NOMO-1 (cell line): ENCODE data around the gene FFAR2.
"Not testable (repeated sequence)": the region's sequence is repeated elsewhere in the genome, so short reads cannot be mapped to it uniquely, and the experiment has no call there.

Experiments
- DNase-seq, 2 experiments: peaks; one replicate each; lab custom pipeline; 2025; ENCODE audit not compliant: unreplicated experiment in 2 of 2; lab: John Stamatoyannopoulos, UW

The FFAR2 gene

GRCh38 chr19:35423406-35423805 is 24.7 kb upstream of the FFAR2 start:
- DNase-seq, result not testable (repeated sequence)

DNA sequence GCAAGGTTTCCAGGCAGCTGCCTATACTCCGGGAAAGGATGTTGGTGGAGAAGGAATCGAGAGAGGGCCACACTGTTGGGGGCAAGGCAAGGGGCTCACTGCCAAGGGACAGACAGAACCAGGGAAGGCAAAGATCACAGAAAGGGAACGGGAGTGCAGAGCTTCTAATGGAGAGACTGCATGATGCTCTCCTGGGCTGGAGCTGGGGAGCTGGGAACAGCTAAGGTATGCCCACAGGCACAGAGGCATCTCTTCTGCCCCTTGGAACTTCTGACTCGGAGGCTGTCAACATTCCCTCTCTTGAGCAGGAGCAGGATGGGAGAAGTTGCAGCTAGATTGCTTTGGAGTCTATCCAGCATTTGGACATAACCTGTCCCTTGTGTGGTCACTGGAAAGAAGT is 22.4 kb upstream of the FFAR2 start:
- DNase-seq, result no peak

GRCh38 chr19:35427187-35427586 is 20.9 kb upstream of the FFAR2 start:
- DNase-seq, result no peak

DNA sequence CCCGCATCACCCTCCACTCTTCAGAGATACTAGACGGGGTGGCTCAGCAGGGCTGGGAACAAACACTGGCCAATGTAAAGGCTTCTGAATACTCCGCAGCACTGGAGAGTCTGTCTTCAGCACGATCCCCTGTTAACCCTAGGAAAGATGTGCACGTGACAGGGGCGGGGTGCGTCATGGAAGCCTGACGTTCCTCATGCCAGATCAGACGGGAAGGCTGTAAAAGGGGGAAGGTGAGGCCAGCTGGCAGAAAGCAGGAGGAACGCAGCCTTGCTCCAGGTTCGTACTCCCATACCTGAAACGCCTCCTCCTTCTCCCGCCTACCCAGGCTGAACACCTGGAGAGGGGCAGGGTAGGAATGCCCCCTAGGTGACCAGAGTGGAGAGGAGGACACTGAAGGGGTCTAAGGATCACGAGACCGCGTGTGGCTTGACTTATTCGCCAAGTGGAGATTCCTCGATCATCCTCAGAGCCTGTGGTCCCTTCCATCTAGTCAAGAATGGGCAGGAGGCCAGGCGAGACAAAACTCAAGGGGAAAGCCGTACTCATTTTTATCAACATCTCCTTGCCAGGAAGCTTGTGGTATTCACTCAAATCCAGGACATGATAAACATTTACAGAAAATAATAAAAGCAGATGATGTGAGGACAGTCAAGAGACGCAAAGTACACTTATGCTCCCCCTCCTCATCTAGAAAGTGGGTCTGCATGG is 18.2 kb upstream of the FFAR2 start:
- no peak for DNase-seq

DNA sequence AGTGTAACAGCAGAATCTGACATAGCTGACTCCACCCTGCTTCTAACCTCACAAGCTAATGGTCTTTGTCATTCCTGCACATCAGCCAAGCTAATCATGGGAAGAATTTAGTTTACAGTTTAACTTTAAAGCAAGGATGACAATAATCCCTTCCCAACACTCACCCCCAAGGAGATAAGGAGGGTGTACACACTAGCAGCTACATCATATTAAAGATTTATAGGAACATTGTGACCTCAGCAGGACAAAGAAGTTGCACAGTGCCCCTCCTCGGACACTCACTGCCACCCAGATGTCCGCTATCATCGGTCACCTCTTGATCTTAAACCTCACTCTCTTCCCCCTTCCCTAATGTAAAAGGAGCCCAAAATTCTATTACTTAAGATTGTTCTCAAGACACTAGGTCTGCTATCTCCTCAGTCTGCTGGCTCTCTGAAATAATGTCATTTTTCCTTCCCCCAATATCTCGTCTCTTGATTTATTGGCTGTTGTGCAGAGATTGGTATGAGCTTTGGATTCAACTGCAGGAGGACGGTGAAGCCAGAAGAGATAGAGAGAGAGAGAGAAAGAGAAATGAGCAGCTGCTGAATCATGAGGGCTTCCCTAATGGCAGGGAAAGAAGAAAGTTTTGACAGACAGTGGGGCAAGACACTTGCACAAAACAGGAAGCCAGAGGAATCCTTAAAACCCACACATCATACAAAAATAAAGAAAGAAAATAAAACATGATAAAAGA is 17.5 kb upstream of the FFAR2 start:
- DNase-seq, result peak; percentile 56 to 69

GRCh38 chr19:35431145-35431807 is 16.8 kb upstream of the FFAR2 start:
- DNase-seq, result no peak

DNA sequence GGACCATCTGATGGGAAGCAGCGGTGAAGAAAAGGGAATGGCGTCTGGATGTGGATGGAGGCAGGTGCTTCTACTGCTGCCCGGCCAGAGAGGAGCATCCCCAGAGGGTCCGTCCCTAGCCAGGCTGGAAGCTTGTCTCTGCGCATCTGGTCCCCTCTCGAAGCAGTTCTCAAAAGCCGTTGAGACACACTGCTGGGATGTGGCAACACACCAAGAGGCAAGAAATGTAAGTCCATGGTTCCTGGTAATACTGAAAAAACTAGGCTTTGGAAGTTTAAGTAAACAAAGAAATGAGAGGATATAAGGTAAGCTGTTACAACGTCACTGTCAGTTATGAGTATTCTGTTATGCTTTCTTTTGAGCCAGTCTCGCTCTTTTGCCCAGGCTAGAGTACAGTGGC is 15.1 kb upstream of the FFAR2 start:
- no peak for DNase-seq

DNA sequence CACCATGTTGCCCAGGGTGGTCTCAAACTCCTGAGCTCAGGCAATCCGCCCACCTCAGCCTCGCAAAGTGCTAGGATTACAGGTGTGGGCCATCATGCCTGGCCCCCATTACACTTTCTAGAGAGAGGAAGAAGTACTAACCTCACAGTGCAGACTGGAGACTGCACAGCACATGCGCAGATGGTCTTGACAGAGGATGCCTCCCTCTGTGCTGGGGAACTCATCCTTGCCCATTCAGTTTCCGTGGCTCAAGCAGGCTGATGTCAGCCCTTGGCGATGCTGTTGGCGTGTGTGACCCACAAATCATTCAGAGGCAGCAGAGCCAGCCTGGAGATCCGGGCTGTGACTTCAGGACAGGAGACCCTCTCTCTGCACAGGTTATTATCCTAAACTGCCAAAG is 14.6 kb upstream of the FFAR2 start:
- no peak for DNase-seq

DNA sequence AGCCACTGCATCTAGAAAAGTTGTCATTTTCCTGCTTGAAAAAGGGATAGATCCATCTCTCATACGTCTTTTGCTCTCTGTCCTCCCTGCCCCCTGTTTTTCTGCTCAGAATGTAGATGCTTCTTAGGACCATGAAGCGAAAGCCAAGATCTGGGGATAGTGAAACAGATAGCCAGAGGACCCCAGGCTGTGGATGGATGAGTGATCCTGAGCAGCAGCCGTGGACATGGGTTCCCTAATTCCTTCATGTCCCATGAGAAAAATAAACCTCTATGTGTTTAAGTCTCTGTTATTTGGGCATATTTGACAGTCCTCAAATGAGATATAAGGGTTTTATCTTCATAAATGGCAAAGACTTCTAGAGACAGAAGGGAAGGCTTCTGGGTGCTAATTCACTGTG is 12.2 kb upstream of the FFAR2 start:
- DNase-seq, result no peak

- DNase-seq, result peak; percentile 64 to 90
Observed at GRCh38 chr19:35436477-35437405, 11.3 kb upstream of the FFAR2 start.

GRCh38 chr19:35437406-35437951 is 10.6 kb upstream of the FFAR2 start:
- no peak for DNase-seq

DNA sequence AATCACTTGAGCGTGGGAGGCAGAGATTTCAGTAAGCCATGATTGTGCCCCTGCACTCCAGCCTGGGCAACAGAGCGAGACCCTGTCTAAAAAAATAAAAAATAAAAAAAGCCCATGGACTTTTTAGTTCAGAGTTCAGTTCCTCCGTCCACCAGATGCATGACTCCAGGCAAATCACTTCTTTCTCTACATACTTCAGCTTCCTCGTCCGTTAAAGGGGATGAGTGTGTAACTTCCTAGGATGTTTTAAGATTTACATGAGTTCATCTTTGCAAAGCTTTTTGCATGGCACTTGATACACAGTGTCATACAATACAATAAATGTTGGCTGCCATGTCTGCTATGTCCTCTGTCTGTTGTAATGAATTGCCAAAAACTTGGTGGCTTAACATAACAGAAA is 10.0 kb upstream of the FFAR2 start:
- no peak for DNase-seq

GRCh38 chr19:35438527-35438926 is 9.5 kb upstream of the FFAR2 start:
- DNase-seq, result no peak

DNA sequence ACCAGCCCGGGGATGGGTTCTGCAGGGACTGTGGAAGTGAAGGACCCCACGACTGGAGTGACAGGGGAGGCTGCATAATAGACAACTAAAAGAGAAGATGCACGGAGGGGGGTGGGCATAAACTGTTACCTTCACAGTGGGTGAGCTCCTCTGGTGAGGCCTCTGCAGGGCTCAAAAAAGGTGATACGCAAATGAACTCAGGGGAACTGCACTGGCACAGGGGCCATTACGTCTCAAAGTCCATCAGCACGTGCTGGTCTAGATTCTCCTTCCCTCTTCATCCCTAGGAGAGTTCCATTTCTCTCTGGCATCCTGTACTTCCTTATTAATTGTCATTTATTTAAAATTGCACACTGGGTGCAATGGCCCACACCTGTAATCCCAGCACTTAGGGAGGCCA is 8.1 kb upstream of the FFAR2 start:
- DNase-seq, result no peak

DNA sequence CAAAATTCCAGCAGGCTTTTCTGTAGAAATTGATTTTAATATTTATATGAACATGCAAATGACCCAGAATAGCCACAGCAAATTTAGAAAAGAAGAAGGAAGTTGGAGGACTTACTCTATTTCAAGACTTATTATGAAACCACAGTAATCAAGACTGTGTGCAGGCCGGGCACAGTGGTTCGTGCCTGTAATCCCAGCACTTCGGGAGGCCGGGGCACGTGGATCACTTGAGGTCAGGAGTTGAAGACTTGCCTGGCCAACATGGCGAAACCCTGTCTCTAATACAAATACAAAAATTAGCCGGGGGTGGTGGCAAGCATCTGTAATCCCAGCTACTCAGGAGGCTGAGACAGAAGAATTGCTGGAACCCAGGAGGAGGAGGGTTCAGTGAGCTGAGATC is 6.0 kb upstream of the FFAR2 start:
- peak; percentile 82 to 90 for DNase-seq

DNA sequence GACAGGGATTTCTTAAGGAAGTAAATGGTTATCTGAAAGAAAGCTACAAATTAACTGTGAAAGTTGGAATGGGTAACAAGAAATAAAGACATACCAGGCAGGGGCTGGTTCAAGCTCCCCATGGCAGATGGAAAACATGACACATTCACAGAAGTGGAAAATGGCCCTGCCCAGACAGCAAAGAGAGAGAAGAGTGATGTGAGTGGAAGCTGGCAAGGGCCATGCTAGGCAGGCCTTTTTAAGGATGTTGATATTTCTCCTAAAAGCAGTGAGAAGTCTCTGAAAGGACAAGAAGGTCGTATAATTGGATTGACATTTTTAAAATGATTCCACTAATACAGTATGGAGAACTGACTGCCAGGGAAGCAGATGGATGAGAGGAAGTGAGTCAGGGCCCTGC is 3.3 kb upstream of the FFAR2 start:
- no peak for DNase-seq

- DNase-seq, result peak; percentile 33 to 81
Observed at GRCh38 chr19:35445826-35446593, 2.0 kb upstream of the FFAR2 start.

DNA sequence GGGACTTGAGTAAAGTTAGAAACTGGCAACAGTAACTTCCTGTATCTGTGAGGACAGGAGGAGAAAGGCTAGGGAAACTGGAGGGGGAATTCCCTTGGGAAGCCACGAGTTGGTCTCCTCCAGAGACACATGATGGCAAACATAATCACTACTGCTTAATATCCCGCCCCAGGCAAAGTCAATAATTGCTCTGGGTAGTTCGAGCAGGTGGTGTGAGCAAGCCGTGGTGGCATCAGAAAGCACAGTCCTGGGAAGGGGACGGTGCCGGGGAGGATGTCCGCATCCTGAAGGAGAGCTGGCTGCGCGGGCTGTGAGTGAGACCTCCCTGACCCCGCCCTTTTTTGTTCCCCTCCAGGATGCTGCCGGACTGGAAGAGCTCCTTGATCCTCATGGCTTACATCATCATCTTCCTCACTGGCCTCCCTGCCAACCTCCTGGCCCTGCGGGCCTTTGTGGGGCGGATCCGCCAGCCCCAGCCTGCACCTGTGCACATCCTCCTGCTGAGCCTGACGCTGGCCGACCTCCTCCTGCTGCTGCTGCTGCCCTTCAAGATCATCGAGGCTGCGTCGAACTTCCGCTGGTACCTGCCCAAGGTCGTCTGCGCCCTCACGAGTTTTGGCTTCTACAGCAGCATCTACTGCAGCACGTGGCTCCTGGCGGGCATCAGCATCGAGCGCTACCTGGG is 1.4 kb downstream of the FFAR2 start:
- no peak for DNase-seq
